ENCODE measurements around the gene RNU1-4.
"Not testable (repeated sequence)": the region's sequence is repeated elsewhere in the genome, so short reads cannot be mapped to it uniquely, and the experiment has no call there.

GRCh38 chr1:16740047-16740964 lies at the start of gene RNU1-4:
- not testable (repeated sequence) for TF ChIP-seq CUX1 (IDR thresholded peaks at IDR 0.05; ENCODE audit: insufficient replicate concordance, low read depth, low read length); USF1 (IDR thresholded peaks at IDR 0.05; ENCODE audit: borderline replicate concordance, extremely low read length, insufficient read depth, low read depth, low read length); HDAC2 (IDR thresholded peaks at IDR 0.05); NRF1 (conservative IDR thresholded peaks at IDR 0.05; ENCODE audit: low read depth, low read length); RAD21 (IDR thresholded peaks at IDR 0.05; ENCODE audit: insufficient read depth, low read depth, low read length); POLR2A (IDR thresholded peaks at IDR 0.05; ENCODE audit: low read depth, low read length); CTCF (IDR thresholded peaks at IDR 0.05 in 2 of 3, conservative IDR thresholded peaks at IDR 0.05 in 1 of 3; ENCODE audit: control insufficient read depth in 2 of 3, extremely low read depth in 1 of 3, insufficient read depth in 1 of 3, low read depth in 3 of 3, low read length in 3 of 3); RFX5 (IDR thresholded peaks at IDR 0.05; ENCODE audit: low read depth, low read length); POLR2AphosphoS5 (IDR thresholded peaks at IDR 0.05; ENCODE audit: low read length); ZBTB11 (CRISPR knock-in tag; IDR thresholded peaks at IDR 0.05); TBL1XR1 (IDR thresholded peaks at IDR 0.05; ENCODE audit: low read depth, low read length); ZNF384 (IDR thresholded peaks at IDR 0.05; ENCODE audit: borderline replicate concordance, low read depth, low read length); KDM1A (IDR thresholded peaks at IDR 0.05; ENCODE audit: borderline replicate concordance)
